K562 (cell line): ENCODE measurements around the gene GATA5. TPM values are rescaled to one million over a fixed set of nuclear protein-coding genes. Genes with fewer than 3 reads are reported as not detected.

Experiments
- BCOR ChIP-seq: fragments of 450-650 bp; IDR thresholded peaks from 2 replicates; pipeline ENCODE4 v1.6.1; 2016
- CC2D1A ChIP-seq: fragments of 450-650 bp; IDR thresholded peaks from 2 replicates; pipeline ENCODE4 v1.6.1; 2017; ENCODE audit warnings: mild to moderate bottlenecking
- CSDE1 ChIP-seq, 2 experiments: fragments of 450-650 bp; IDR thresholded peaks; 2 replicates each; pipeline ENCODE4 v1.6.1; 2016; ENCODE audit warnings: mild to moderate bottlenecking in 1 of 2
- CTCFL ChIP-seq: IDR thresholded peaks from 2 replicates; pipeline ENCODE4 v1.6.1; 2011; ENCODE audit warnings: borderline replicate concordance, low read depth, mild to moderate bottlenecking, moderate library complexity, low read length; ENCODE audit not compliant: insufficient read depth, poor library complexity, severe bottlenecking
- FOXP1 ChIP-seq: sonication (generic); formaldehyde crosslinking; IDR thresholded peaks from 2 replicates; pipeline ENCODE4 v1.8.0; 2022; ENCODE audit warnings: mild to moderate bottlenecking, missing genetic modification reagents
- FOXP4 ChIP-seq: sonication (generic); formaldehyde crosslinking; IDR thresholded peaks from 2 replicates; pipeline ENCODE4 v1.8.0; 2022; ENCODE audit warnings: mild to moderate bottlenecking, missing genetic modification reagents, borderline replicate concordance
- GATAD2A ChIP-seq: fragments of 450-650 bp; IDR thresholded peaks from 2 replicates; pipeline ENCODE4 v1.6.1; 2017
- GTF2E2 ChIP-seq: fragments of 200-800 bp; sonication (Bioruptor generic); IDR thresholded peaks from 2 replicates; pipeline ENCODE4 v1.6.1; 2016; ENCODE audit warnings: missing genetic modification characterization, missing compliant biosample characterization
- HDAC1 ChIP-seq, 2 experiments: fragments of 450-650 bp; IDR thresholded peaks; 2 replicates each; pipeline ENCODE4 v1.6.1; 2016 to 2017; ENCODE audit warnings: inconsistent platforms in 1 of 2, mild to moderate bottlenecking in 1 of 2, moderate library complexity in 1 of 2
- KDM4B ChIP-seq, 2 experiments: fragments of 450-650 bp in 1 of 2; sonication (generic) in 1 of 2; IDR thresholded peaks; 2 replicates each; pipeline ENCODE4 v1.6.1; 2016 to 2017; ENCODE audit warnings: borderline replicate concordance in 2 of 2, antibody characterized with exemption in 1 of 2, low read depth in 1 of 2, mild to moderate bottlenecking in 1 of 2
- LARP7 ChIP-seq: fragments of 450-650 bp; IDR thresholded peaks from 2 replicates; pipeline ENCODE4 v1.6.1; 2016
- MEF2A ChIP-seq: IDR thresholded peaks from 2 replicates; pipeline ENCODE4 v1.6.1; 2011; ENCODE audit warnings: low read depth, mild to moderate bottlenecking, low read length, moderate library complexity; ENCODE audit not compliant: control insufficient read depth
- MEIS2 ChIP-seq: fragments of 450-650 bp; IDR thresholded peaks from 2 replicates; pipeline ENCODE4 v1.6.1; 2014; ENCODE audit warnings: mild to moderate bottlenecking; ENCODE audit not compliant: partially characterized antibody
- RB1 ChIP-seq: fragments of 450-650 bp; IDR thresholded peaks from 2 replicates; pipeline ENCODE4 v1.6.1; 2017; ENCODE audit warnings: low read depth, mild to moderate bottlenecking
- SMARCA5 ChIP-seq: fragments of 450-650 bp; IDR thresholded peaks from 2 replicates; pipeline ENCODE4 v1.6.1; 2016
- STAG1 ChIP-seq: sonication (generic); formaldehyde crosslinking; IDR thresholded peaks from 2 replicates; pipeline ENCODE4 v1.5.0; 2020; ENCODE audit warnings: missing genetic modification reagents, borderline replicate concordance
- ZBTB5 ChIP-seq: fragments of 450-650 bp; IDR thresholded peaks from 2 replicates; pipeline ENCODE4 v1.6.1; 2017; ENCODE audit warnings: antibody characterized with exemption
- ZBTB7A ChIP-seq: IDR thresholded peaks from 2 replicates; pipeline ENCODE4 v1.6.1; 2011; ENCODE audit warnings: low read depth, mild to moderate bottlenecking, low read length, moderate library complexity, borderline replicate concordance; ENCODE audit not compliant: control insufficient read depth
- ZNF197 ChIP-seq: fragments of 200-800 bp; sonication (Bioruptor generic); IDR thresholded peaks from 2 replicates; pipeline ENCODE4 v1.6.1; 2016; ENCODE audit warnings: low read depth, missing genetic modification characterization, missing compliant biosample characterization
- ZNF23 ChIP-seq: fragments of 250-450 bp; sonication (Bioruptor Pico); IDR thresholded peaks from 2 replicates; pipeline ENCODE4 v1.4.0; 2020; ENCODE audit warnings: mild to moderate bottlenecking
- ZNF316 ChIP-seq: fragments of 450-650 bp; IDR thresholded peaks from 2 replicates; pipeline ENCODE4 v1.6.1; 2016
- ZNF444 ChIP-seq: fragments of 250-450 bp; sonication (Bioruptor Pico); IDR thresholded peaks from 2 replicates; pipeline ENCODE4 v1.4.0; 2020; ENCODE audit warnings: mild to moderate bottlenecking, moderate library complexity
- polyA plus RNA-seq, 8 experiments: library from polyadenylated mRNA; depleted of rRNA in 4 of 8; stranded (reverse) in 5 of 8; unstranded in 3 of 8; fragments of >200 nt; fragmentation: Nextera tagmentation in 2 of 8; fragmentation: Illumina TruSeq in 1 of 8; extraction: Ambion mirVana in 2 of 8; extraction: Trizol in 1 of 8; gene quantifications; 2 replicates each; pipeline versions ENCODE4 v1.2.1 to v1.2.3, GENCODE V29; 2011 to 2014; ENCODE audit warnings: inconsistent platforms in 1 of 8, missing spikeins in 1 of 8
- total RNA-seq, 7 experiments: library from RNA; depleted of rRNA in 6 of 7; stranded (reverse); fragments of >200 nt in 6 of 7; fragmentation: Illumina TruSeq in 2 of 7; extraction: Trizol in 2 of 7; gene quantifications; 2 replicates each; pipeline versions ENCODE4 v1.2.1 to v1.2.3, GENCODE V29; 2011 to 2021; ENCODE audit warnings: low replicate concordance in 1 of 7
- TF ChIP-seq, protein P1 (sequence below): fragments of 450-650 bp; formaldehyde crosslinking; IDR thresholded peaks from 2 replicates; pipeline ENCODE4 v1.4.0; 2022; ENCODE audit warnings: missing genetic modification characterization

The GATA5 gene
- total and polyA plus RNA-seq, 9 of the 15 experiments (the other 6 are each of a cell fraction or from before 2014, with no cell fraction given): 0.09 to 0.57 (median 0.20) TPM; not detected in 3

DNA sequence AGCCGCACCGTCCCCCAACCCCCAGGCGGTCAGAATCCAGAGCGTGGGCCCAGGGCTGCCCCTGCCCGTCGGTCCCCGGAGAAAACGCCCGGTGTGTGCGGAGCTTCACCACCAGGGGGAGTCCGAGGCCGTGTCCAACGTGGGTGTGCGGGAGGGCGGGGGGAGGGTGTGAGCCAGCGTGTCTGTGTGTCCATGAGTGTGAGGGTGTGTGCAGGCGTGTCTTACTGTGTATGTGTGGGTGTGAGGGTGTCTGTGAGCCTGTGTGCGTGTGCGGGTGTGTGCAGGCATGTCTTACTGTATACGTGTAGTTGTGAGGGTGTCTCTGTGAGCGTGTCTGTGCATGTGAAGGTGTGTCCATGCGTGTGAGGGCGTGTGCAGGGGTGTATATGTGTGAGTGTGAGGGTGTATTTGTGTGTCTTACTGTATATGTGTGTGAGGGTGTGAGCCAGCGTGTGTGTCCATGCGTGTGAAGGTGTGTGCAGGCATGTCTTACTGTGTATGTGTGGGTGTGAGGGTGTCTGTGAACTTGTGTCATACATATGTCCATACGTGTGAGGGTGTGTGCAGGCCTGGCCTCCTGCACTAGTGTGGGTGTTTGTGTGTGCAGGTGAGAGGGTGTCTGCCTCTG is 24.6 kb upstream of the GATA5 start (continued):
- TF ChIP-seq ZBTB5 (no peak), SMARCA5 (peak; percentile 87), CSDE1 (IDR thresholded peaks at IDR 0.05) (0 out of 4 replicates have a peak, but pooled peaks of 1 of the 2 experiments have one; percentile 75), RB1 (peak; percentile 38; the same call in 1 of the 2 replicates), LARP7 (peak; percentile 87), MEF2A (no peak), GTF2E2 (tag) (no peak), BCOR (peak; percentile 40; the same call in 1 of the 2 replicates), ZNF316 (peak; percentile 9; the same call in 1 of the 2 replicates), ZBTB7A (peak; percentile 47; the same call in 1 of the 2 replicates), ZNF444 (CRISPR knock-in tag) (no peak), FOXP1 (no peak), FOXP4 (CRISPR knock-in tag) (no peak), ZNF23 (CRISPR knock-in tag) (no peak), CC2D1A (peak; percentile 86), CTCFL (peak; percentile 36), GATAD2A (no peak), KDM4B (IDR thresholded peaks at IDR 0.05; ENCODE audit: borderline replicate concordance in 2 of 2, low read depth in 1 of 2) (no peak), STAG1 (CRISPR knock-in tag) (peak; percentile 93), MEIS2 (no peak), HDAC1 (IDR thresholded peaks at IDR 0.05) (peak in 1 of 2 experiments; percentile 75; a peak in 1 of 4 replicates), ZNF197 (no peak)
- TF ChIP-seq, protein P1, sequence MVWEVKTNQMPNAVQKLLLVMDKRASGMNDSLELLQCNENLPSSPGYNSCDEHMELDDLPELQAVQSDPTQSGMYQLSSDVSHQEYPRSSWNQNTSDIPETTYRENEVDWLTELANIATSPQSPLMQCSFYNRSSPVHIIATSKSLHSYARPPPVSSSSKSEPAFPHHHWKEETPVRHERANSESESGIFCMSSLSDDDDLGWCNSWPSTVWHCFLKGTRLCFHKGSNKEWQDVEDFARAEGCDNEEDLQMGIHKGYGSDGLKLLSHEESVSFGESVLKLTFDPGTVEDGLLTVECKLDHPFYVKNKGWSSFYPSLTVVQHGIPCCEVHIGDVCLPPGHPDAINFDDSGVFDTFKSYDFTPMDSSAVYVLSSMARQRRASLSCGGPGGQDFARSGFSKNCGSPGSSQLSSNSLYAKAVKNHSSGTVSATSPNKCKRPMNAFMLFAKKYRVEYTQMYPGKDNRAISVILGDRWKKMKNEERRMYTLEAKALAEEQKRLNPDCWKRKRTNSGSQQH (CRISPR knock-in tag): peak; percentile 75
